B cell (primary cell): ENCODE results near the gene EXT2. TPM values are rescaled to one million over a fixed set of nuclear protein-coding genes. Genes with fewer than 3 reads are reported as not detected.

Source experiments
- ATAC-seq: fragments of 200-7000 bp; cut with Tn5 transposase; one replicate; pipeline ENCODE4 v1.10.0; 2021; ENCODE audit warnings: low read depth, mild to moderate bottlenecking, moderate number of reproducible peaks, moderate library complexity
- CTCF ChIA-PET: fragments of 350-600 bp; sonication (Branson Sonifier 250); formaldehyde crosslinking; loops from one replicate; lab custom pipeline; 2021; ENCODE audit warnings: antibody characterized with exemption, inconsistent platforms; lab: Charles Lee
- POLR2A ChIA-PET: fragments of 350-600 bp; sonication (Branson Sonifier 250); formaldehyde crosslinking; loops from one replicate; lab custom pipeline; 2021; ENCODE audit warnings: antibody characterized with exemption; lab: Charles Lee
- DNase-seq: peaks from one replicate; pipeline ENCODE4 v3.0.0; 2013
- H2AFZ ChIP-seq: 2 replicates; pipeline ENCODE4 v1.6.1; 2012; ENCODE audit warnings: mild to moderate bottlenecking, low read depth, low read length; ENCODE audit not compliant: insufficient read depth, poor library complexity, severe bottlenecking
- H3K27ac ChIP-seq, 2 donors: 1 replicate in 1 of 2; 2 replicates in 1 of 2; pipeline ENCODE4 v1.5.1; 2012 to 2013; ENCODE audit warnings: low read length in 2 of 2, mild to moderate bottlenecking in 2 of 2, moderate library complexity in 1 of 2
- H3K27me3 ChIP-seq, 4 experiments: fragments of 200-600 bp in 1 of 4; sonication (generic) in 1 of 4; replicated peaks in 1 of 4; 1 replicate in 2 of 4; 2 replicates in 2 of 4; pipeline versions ENCODE4 v1.6.1 to v1.7.0; 2013 to 2016; ENCODE audit warnings: low read length in 3 of 4, mild to moderate bottlenecking in 2 of 4, mixed read lengths in 1 of 4, moderate library complexity in 1 of 4; ENCODE audit not compliant: insufficient read depth in 4 of 4, control insufficient read depth in 3 of 4; ENCODE audit errors: control extremely low read depth in 1 of 4
- H3K36me3 ChIP-seq, 2 experiments: replicated peaks in 1 of 2; 1 replicate in 1 of 2; 2 replicates in 1 of 2; pipeline versions ENCODE4 v1.6.1 to v1.7.1; 2013; ENCODE audit warnings: low read length in 1 of 2; ENCODE audit not compliant: insufficient read depth in 2 of 2, control insufficient read depth in 1 of 2; ENCODE audit errors: control extremely low read depth in 1 of 2, extremely low read depth in 1 of 2
- H3K4me1 ChIP-seq, 2 donors: fragments of 200-600 bp in 1 of 2; sonication (generic) in 1 of 2; 1 replicate in 1 of 2; 2 replicates in 1 of 2; pipeline versions ENCODE4 v1.5.1 to v1.6.1; 2013 to 2017; ENCODE audit warnings: low read length in 2 of 2; ENCODE audit not compliant: control insufficient read depth in 2 of 2, insufficient read depth in 2 of 2
- H3K4me2 ChIP-seq: replicated peaks from 2 replicates; pipeline ENCODE3; 2012; ENCODE audit warnings: mild to moderate bottlenecking, low read depth, low read length; ENCODE audit not compliant: poor library complexity, severe bottlenecking
- H3K4me3 ChIP-seq, 5 experiments: fragments of 200-600 bp in 1 of 5; sonication (generic) in 1 of 5; 1 replicate in 3 of 5; 2 replicates in 2 of 5; pipeline versions ENCODE4 v1.5.1 to v1.7.0; 2011 to 2016; ENCODE audit warnings: low read length in 4 of 5, mild to moderate bottlenecking in 4 of 5, low read depth in 2 of 5, control low read depth in 1 of 5, moderate library complexity in 1 of 5; ENCODE audit not compliant: insufficient read depth in 1 of 5; ENCODE audit errors: control extremely low read depth in 1 of 5, extremely low read depth in 1 of 5
- H3K79me2 ChIP-seq: fragments of 200-600 bp; sonication (generic); one replicate; pipeline ENCODE4 v1.6.0; 2016; ENCODE audit warnings: low read length; ENCODE audit not compliant: control insufficient read depth, insufficient read depth
- H3K9ac ChIP-seq: fragments of 200-600 bp; sonication (generic); 2 replicates; pipeline ENCODE4 v1.6.1; 2017; ENCODE audit warnings: mild to moderate bottlenecking, low read length, moderate library complexity
- H3K9me3 ChIP-seq, 3 donors: one replicate each; pipeline versions ENCODE4 v1.6.1 to v1.7.1; 2013; ENCODE audit warnings: low read length in 2 of 3; ENCODE audit not compliant: control insufficient read depth in 2 of 3, insufficient read depth in 1 of 3; ENCODE audit errors: control extremely low read depth in 1 of 3
- H4K20me1 ChIP-seq: 2 replicates; pipeline ENCODE4 v1.6.0; 2012; ENCODE audit warnings: mild to moderate bottlenecking, low read length; ENCODE audit not compliant: insufficient read depth, control insufficient read depth, poor library complexity, severe bottlenecking
- H3K27ac Mint-ChIP-seq: one replicate; pipeline ENCODE4 v1.8.0; 2021; ENCODE audit warnings: mixed read lengths
- H3K27me3 Mint-ChIP-seq: one replicate; pipeline ENCODE4 v1.8.0; 2021; ENCODE audit warnings: mixed read lengths
- H3K4me1 Mint-ChIP-seq: one replicate; pipeline ENCODE4 v1.8.0; 2021; ENCODE audit warnings: mixed read lengths
- H3K4me3 Mint-ChIP-seq: one replicate; pipeline ENCODE4 v1.8.0; 2021; ENCODE audit warnings: mixed read lengths
- H3K9me3 Mint-ChIP-seq: one replicate; pipeline ENCODE4 v1.8.0; 2022; ENCODE audit warnings: mixed read lengths; ENCODE audit not compliant: insufficient read depth
- CTCF ChIP-seq: fragments of 200-600 bp; IDR thresholded peaks from one replicate; pipeline ENCODE4 v1.8.0; 2022; ENCODE audit warnings: antibody characterized with exemption, mild to moderate bottlenecking
- EZH2 ChIP-seq: IDR thresholded peaks from 2 replicates; pipeline ENCODE4 v1.6.1; 2012; ENCODE audit warnings: borderline replicate concordance, low read depth, mild to moderate bottlenecking, moderate library complexity, low read length; ENCODE audit not compliant: insufficient read depth, poor library complexity, severe bottlenecking
- WGBS: methylation state at CpG from one replicate; pipeline ENCODE4 v1.1.5; 2013; ENCODE audit warnings: missing lambda C conversion rate; ENCODE audit not compliant: insufficient coverage; 5-methylcytosine and 5-hydroxymethylcytosine counted together
- intact Hi-C: fragments of 100-400 bp; cut with micrococcal nuclease; formaldehyde crosslinking; loops from one replicate; pipeline ENCODE4 v1.10.0; 2022
- polyA plus RNA-seq: library from polyadenylated mRNA; depleted of rRNA; stranded (reverse); fragments of >200 nt; gene quantifications from 2 replicates; pipeline ENCODE4 v1.2.3, GENCODE V29; 2012
- total RNA-seq, 2 donors: library from RNA; stranded (reverse); fragments of 120-200 nt in 1 of 2; gene quantifications; 1 replicate in 1 of 2; 2 replicates in 1 of 2; pipeline versions ENCODE4 v1.2.3 to v1.2.4, GENCODE V29; 2013 to 2022

EXT2 gene
- total and polyA plus RNA-seq, 2 donors (not counting 1 experiment from before 2014, with no cell fraction given): 11.0 to 27.8 TPM

- H2AFZ ChIP-seq: no peak overlapping the region
- H3K9ac ChIP-seq: no peak overlapping the region
- intact Hi-C loops: no loop called here
- no peak overlapping the region for H3K4me3 ChIP-seq
- H3K27me3 ChIP-seq: no peaks in the 10 kb centered on the region
- no peak for ATAC-seq
- H3K27ac ChIP-seq: no peak overlapping the region
- POLR2A ChIA-PET: no interaction called here
- TF ChIP-seq CTCF: no peak
- no peak for TF ChIP-seq EZH2
- DNase-seq: no peak
- no peaks in the 10 kb centered on the region for H3K9me3 ChIP-seq
- no peaks in the 10 kb centered on the region for H4K20me1 ChIP-seq
- WGBS: 100% methylated on average over 1 of the region's 3 CpGs
- H3K27ac Mint-ChIP-seq: no peak overlapping the region
- CTCF ChIA-PET: no interaction called here
- H3K79me2 ChIP-seq: no peaks in the 10 kb centered on the region
- H3K4me2 ChIP-seq: no peak overlapping the region
- peaks cover 0 to 2% of the 10 kb centered on the region in 2 experiments for H3K36me3 ChIP-seq
- no peak overlapping the region for H3K4me3 Mint-ChIP-seq
- no peaks in the 10 kb centered on the region for H3K27me3 Mint-ChIP-seq
- no peaks in the 10 kb centered on the region for H3K4me1 ChIP-seq
- no peaks in the 10 kb centered on the region for H3K9me3 Mint-ChIP-seq
- peaks cover 4% of the 10 kb centered on the region for H3K4me1 Mint-ChIP-seq
Measured at GRCh38 chr11:44229624-44230023, 134.1 kb downstream of the EXT2 start.

- Histone ChIP-seq H3K27me3 (no peaks in the 10 kb centered on the region), H3K79me2 (no peaks in the 10 kb centered on the region), H3K4me2 (no peak overlapping the region), H3K36me3 (peaks cover 2 to 20% of the 10 kb centered on the region in 2 experiments), H2AFZ (no peak overlapping the region), H3K27ac (no peak overlapping the region), H3K9me3 (no peaks in the 10 kb centered on the region), H3K9ac (no peak overlapping the region), H3K4me3 (no peak overlapping the region), H3K4me1 (no peaks in the 10 kb centered on the region), H4K20me1 (no peaks in the 10 kb centered on the region)
- H3K4me3 Mint-ChIP-seq: no peak overlapping the region
- no peaks in the 10 kb centered on the region for H3K9me3 Mint-ChIP-seq
- WGBS: 100% methylated on average over 2 of the region's 8 CpGs
- POLR2A ChIA-PET: no interaction called here
- TF ChIP-seq EZH2 (no peak), CTCF (no peak)
- intact Hi-C loops: no loop called here
- no peaks in the 10 kb centered on the region for H3K4me1 Mint-ChIP-seq
- CTCF ChIA-PET: no interaction called here
- no peak for DNase-seq
- ATAC-seq: no peak
- no peaks in the 10 kb centered on the region for H3K27me3 Mint-ChIP-seq
- no peak overlapping the region for H3K27ac Mint-ChIP-seq
Measured at GRCh38 chr11:44235765-44236201, 140.3 kb downstream of the EXT2 start.
